NCI-H2227 (cell line): ENCODE measurements around the gene HMCN2.
"Not testable (repeated sequence)": the region's sequence is repeated elsewhere in the genome, so short reads cannot be mapped to it uniquely, and the experiment has no call there.

Experiments used
- DNase-seq: peaks from one replicate; lab custom pipeline; 2025; ENCODE audit not compliant: unreplicated experiment; lab: John Stamatoyannopoulos, UW

The HMCN2 gene

DNA sequence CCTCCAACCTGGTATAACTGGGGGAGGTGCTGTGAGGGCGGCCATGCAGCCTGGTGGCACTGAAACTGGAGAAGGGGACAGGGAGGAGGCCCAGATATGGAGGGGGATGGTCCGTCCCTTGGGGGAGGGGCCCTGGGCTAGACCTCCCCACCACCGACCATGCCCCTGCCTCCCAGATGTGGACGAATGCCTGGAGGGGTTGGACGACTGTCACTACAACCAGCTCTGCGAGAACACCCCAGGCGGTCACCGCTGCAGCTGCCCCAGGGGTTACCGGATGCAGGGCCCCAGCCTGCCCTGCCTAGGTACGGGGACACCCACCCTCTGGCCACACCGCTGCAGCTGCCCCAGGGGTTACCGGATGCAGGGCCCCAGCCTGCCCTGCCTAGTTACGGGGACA lies 163.8 kb downstream of the HMCN2 start:
- no peak for DNase-seq

GRCh38 chr9:130429831-130430230 lies 164.3 kb downstream of the HMCN2 start:
- DNase-seq, result no peak

DNA sequence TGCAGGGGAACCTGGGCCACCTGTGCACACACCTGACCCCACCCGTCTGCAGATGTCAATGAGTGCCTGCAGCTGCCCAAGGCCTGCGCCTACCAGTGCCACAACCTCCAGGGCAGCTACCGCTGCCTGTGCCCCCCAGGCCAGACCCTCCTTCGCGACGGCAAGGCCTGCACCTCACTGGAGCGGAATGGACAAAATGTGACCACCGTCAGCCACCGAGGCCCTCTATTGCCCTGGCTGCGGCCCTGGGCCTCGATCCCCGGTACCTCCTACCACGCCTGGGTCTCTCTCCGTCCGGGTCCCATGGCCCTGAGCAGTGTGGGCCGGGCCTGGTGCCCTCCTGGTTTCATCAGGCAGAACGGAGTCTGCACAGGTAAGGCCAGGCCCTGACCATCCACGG lies 164.7 kb downstream of the HMCN2 start:
- no peak for DNase-seq

DNA sequence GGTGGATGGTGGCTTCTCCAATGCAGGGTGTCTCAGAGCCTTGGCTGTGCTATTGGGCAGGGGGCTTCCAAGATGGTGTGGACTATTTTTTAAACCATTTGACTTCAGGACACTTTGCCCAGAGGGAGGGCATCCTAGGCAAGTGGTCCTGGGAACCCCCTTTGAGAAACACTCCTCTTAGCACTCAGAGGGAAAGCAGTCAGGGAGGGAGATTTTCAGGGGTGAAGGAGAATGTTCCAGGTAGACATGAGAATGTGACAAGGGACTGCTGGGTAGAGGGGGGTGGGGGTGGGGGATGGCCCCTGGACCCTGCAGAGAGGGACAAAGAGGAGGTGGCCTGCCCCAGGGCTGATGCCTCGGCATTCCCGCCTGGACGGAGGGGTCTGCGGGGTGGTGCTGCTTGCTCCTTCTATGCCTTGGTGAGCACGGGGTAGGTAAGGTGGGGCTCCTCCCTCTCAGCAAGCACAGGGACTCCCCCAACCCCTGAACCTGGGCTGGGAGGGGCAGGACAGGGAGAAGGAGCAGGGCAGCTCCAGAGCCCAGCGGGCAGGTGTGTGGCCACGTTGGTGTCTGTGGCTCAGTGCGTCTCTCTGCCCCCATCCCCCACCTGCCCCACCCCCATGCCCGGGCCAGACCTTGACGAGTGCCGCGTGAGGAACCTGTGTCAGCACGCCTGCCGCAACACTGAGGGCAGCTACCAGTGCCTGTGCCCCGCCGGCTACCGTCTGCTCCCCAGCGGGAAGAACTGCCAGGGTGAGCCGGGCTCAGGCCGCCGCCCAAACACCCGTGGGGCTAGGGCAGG lies 165.4 kb downstream of the HMCN2 start:
- no peak for DNase-seq

DNA sequence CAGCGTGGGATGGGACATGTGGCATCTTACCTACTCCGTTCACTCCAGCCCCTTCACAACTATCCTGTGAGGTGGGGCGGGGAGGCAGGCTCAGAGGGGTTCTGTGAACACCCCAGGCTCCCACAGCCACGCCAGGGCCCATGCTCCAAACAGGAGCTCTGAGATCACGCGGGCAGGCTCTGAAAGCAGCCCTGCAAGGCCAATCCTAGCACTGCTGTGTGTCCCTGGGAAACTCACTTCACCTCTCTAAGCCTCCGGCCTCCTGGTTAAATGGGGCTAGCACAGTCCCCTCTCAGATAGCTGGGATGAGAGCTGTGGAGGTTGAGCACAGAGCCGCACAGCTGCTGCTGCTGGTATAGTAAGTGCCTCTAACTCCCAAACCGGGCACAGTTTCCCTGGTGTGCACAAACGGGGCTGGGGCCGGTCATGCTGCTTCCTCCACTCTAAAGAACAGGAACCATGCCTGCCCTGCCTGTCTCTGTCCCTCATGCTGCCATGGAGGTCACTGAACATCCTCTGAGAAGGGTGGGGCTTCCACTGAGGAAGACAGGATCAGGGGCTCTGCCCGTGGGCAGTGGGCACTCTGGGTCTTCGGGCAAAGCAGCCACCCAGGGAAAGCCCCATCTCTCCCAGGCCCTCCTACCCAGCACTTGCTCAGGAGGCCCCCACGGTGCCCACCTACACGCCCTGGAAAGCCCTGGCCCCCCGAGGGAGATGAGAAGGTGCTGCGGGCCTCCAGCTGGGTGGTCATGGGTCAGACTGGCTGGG lies 166.2 kb downstream of the HMCN2 start:
- no peak for DNase-seq

DNA sequence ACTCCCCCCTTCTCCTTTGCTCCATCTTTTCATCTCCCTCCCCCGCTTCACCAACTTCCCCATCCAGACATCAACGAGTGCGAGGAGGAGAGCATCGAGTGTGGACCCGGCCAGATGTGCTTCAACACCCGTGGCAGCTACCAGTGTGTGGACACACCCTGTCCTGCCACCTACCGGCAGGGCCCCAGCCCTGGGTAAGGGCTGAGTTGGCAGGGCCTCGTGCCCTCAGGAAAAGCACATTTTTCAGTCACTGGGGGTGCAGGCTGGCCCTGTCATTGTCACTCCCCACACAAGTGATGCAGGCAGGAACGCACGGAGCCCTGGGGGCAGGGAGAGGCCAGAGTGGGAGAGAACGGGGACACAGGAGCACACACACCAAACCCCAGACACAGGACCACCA lies 166.8 kb downstream of the HMCN2 start:
- no peak for DNase-seq

DNA sequence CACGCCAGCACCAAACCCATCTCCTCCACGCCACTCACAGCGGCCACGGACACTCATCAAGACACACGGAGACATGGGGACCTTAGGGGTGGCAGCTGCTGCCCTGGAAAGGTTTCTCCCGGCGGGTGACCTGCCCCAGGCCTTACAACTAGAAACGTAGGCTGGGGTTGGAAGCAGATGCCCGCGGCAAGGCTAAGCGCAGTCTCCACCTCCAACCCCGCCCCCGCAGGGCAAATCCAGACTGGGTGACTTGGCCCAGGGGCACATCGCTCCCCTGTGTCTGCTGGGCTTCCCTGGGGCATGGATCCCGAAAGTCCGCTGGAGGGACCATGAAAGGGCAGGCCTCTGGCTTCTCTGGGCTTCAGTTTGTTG lies 167.2 kb downstream of the HMCN2 start:
- DNase-seq, result no peak

DNA sequence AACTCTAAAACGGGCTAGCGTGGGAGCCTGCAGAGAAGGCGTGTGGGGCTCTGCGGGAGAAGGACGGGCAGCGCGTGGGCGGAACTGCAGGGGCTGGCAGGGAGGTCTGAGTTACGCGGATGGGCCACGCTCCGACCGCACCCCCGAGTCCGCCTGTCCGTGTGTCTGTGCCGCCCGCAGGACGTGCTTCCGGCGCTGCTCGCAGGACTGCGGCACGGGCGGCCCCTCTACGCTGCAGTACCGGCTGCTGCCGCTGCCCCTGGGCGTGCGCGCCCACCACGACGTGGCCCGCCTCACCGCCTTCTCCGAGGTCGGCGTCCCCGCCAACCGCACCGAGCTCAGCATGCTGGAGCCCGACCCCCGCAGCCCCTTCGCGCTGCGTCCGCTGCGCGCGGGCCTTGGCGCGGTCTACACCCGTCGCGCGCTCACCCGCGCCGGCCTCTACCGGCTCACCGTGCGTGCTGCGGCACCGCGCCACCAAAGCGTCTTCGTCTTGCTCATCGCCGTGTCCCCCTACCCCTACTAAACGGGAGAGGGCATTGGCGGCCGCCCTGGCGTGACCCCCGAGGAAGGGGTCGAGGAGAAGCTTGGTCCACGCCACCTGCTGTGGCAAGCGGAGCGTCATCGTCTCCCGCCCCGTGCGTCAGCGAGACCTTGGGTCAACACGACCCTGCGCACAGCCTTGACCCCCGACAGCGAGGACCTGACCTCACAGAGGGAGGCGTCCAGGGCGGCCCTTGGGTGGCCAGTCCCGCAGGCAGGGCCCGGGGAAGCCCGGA lies 167.8 kb downstream of the HMCN2 start:
- DNase-seq, result peak; percentile 65

GRCh38 chr9:130433947-130434262 lies 168.3 kb downstream of the HMCN2 start:
- no peak for DNase-seq

- not testable (repeated sequence) for DNase-seq
Observed at GRCh38 chr9:130434656-130435055, 169.1 kb downstream of the HMCN2 start.

DNA sequence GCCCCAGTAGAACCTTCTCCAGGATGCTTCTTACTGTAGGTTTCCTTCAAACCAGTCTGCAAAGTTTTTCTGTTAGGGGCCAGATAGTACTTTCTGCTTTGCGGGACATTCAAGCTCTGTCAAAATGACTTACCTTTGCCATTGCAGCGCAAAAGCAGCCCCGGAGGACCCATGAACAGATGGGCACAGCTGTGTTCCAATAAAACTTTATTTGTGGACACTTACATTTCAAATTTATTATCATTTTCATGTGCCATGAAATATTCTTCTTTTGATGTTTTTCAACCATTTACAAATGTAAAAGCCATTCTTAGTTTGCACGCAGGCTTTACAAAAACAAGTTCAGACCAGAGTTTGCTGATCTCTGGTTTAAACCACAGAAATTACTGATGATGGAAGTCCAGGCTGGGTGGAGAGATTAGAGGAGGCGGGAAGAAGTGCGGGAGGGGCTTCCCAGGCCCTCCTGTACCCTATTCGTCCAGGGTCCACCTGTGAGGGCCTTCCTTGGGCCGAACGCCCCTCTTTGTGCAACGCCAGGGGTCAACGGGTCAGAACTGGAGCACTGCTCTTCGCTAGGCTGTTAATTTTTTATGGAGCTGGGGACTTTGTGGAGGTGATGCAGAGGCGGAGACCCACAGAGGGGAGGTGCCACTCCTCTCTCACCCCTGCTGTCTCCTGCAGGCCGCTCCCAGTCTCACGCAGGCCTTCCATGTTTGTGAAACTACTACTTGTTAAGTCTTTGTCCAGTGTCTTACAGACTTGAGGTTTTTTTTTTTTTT lies 171.6 kb downstream of the HMCN2 start:
- DNase-seq, result no peak

- no peak for DNase-seq
Observed at GRCh38 chr9:130438382-130438981, 172.9 kb downstream of the HMCN2 start.

DNA sequence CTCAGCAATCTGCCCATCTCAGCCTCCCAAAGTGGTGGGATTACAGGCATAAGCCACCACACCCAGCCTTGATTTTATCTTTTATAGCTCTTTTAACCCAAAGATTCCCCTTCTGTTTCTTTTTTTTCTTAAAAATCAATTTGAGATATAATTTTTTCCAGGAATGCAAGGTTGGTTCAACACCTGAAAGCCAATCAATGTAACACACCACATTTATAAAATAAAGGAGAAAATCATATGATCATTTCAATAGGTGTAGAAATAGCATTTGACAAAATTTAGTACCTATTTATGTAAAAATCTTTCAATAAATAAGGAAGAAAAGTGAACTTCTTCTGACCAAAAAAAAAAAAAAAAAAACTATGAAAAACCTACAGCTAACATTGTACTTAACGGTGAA lies 175.5 kb downstream of the HMCN2 start:
- DNase-seq, result no peak

GRCh38 chr9:130442746-130443455 lies 177.3 kb downstream of the HMCN2 start:
- no peak for DNase-seq

GRCh38 chr9:130443456-130443801 lies 177.9 kb downstream of the HMCN2 start:
- DNase-seq, result no peak

DNA sequence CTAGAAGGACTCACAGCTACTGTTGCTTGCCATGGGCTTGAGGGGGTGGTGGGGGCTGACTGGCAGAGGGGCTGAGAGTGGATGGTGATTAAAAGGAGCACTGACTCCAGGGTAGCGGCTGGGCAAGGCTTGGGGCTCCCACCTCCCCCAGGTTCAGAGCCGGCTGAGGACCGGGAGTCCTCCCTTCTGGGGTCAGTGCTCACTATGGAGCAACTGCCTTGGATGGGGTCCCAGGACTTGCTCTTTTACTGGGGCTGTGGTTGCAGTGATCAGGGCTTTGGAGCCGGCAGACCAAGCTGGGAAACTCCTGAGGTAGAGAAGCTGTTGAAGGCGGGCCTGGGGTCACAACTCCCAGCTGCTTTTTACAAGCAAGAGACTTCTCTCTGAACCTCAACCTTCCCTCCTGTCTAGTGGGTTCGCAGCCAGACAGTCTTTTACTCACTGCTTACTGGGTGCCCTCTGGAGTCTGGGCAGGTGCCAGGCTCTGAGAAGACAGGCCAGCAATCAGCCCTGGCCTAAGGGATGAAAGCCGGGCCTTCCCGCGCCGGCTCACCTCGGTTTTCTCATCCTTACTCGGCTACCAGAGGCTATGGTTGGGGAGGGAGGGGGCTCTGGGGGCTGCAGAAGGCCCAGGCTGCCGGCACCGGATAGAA lies 178.4 kb downstream of the HMCN2 start:
- DNase-seq, result no peak

DNA sequence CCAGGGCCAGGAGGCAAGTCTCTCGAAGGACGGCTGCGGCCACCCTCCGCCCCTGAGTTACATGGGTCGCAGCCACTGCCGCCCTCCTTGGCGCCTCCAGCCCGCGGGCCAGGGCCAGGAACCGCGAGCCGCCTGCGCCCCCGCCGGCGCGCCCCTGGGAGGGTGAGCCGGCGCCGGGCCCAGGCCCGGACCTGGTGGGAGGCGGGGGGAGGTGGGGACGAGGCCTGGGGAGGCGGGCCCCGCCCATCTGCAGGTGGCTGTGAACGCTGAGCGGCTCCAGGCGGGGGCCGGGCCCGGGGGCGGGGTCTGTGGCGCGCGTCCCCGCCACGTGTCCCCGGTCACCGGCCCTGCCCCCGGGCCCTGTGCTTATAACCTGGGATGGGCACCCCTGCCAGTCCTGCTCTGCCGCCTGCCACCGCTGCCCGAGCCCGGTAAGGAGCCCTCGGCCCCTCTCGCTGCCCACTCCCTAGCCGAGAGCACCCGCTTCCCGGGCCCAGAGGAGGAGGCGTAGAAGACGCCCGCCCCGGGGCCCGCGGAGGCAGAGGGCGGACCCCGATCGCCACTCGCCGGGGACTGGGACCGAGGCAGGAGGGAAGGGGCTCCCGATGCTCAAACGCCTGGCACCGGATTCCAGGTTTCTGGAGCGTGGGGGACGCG lies 179.1 kb downstream of the HMCN2 start, which contains the start of gene ASS1:
ASS1 (plus strand) TSS at position 397 of the 657 bp plus-strand sequence. CDS start 7,268 bp downstream, outside the sequence.
- DNase-seq, result peak; percentile 79

DNA sequence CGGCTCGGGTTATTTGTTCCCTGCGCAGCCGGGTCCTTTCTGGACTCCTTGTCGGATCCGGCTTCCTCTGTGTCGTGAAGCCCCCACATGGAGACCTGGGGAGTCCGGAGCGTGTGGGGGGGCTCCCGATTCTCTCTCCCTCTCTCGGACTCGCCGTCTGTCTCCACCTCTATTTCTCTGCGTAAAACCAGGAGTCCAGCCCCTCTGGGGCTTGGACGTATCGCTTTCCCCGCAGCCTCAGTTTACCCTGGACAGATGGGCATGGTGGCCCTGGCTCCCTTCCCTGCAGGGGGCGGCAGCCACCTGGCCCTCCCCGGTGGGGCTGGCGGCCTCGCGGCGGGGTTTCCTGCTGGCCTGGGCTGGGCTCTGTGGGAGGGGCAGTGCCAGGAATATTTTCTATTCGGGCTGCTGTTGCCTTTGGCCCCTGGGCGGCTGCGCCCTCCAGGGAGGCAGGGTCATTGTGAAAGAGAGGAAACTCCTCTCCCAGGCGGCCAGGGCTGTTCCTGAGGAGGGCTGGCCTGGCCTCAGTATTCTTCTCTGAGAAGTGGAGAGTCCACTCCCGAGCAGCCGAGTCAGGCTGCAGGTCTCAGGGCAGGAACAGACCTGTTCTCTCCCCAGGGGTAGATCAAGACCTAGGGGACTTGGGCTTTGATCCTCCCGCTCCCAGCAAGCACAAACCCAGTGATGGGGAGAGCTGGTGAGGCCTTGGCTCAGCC lies 179.9 kb downstream of the HMCN2 start:
- peak; percentile 42 for DNase-seq
